NCI-H82 (cell line): Measurements from ENCODE around the gene ST8SIA2.
A peak's percentile ranks its signal among the peaks of the same experiment; 100 is the strongest.

ENCODE experiments used
- DNase-seq: peaks from one replicate; lab custom pipeline; 2025; lab: John Stamatoyannopoulos, UW

Gene ST8SIA2

GRCh38 chr15:92393071-92393979, at the start of gene ST8SIA2:
ST8SIA2 (plus strand) TSS chr15:92393881; CDS start chr15:92394065, 184 bp downstream.
- DNase-seq: peak; percentile 78

- DNase-seq: peak; percentile 96
Observed at GRCh38 chr15:92343924-92344643, 49.6 kb upstream of the ST8SIA2 start.

GRCh38 chr15:92346063-92346462, 47.6 kb upstream of the ST8SIA2 start:
- DNase-seq: no peak

GRCh38 chr15:92355307-92355706, 38.4 kb upstream of the ST8SIA2 start:
- no peak for DNase-seq

GRCh38 chr15:92361321-92362000, 32.2 kb upstream of the ST8SIA2 start:
- no peak for DNase-seq

- no peak for DNase-seq
Observed at GRCh38 chr15:92362001-92362350, 31.7 kb upstream of the ST8SIA2 start.

- no peak for DNase-seq
Observed at GRCh38 chr15:92365084-92365483, 28.6 kb upstream of the ST8SIA2 start.

GRCh38 chr15:92365906-92366305, 27.8 kb upstream of the ST8SIA2 start:
- DNase-seq: no peak

- no peak for DNase-seq
Observed at GRCh38 chr15:92366381-92366780, 27.3 kb upstream of the ST8SIA2 start.

- no peak for DNase-seq
Observed at GRCh38 chr15:92375057-92375456, 18.6 kb upstream of the ST8SIA2 start.

GRCh38 chr15:92376109-92376508, 17.6 kb upstream of the ST8SIA2 start:
- DNase-seq: no peak

GRCh38 chr15:92377083-92377789, 16.4 kb upstream of the ST8SIA2 start:
- DNase-seq: peak; percentile 34

- DNase-seq: peak; percentile 69
Observed at GRCh38 chr15:92383519-92384324, 10.0 kb upstream of the ST8SIA2 start.

- no peak for DNase-seq
Observed at GRCh38 chr15:92384381-92384780, 9.3 kb upstream of the ST8SIA2 start.

GRCh38 chr15:92385096-92385495, 8.6 kb upstream of the ST8SIA2 start:
- DNase-seq: no peak

GRCh38 chr15:92391640-92392039, 2.0 kb upstream of the ST8SIA2 start:
- DNase-seq: peak; percentile 81

- DNase-seq: peak; percentile 56
Observed at GRCh38 chr15:92392462-92392861, 1.2 kb upstream of the ST8SIA2 start.

- peak; percentile 57 for DNase-seq
Observed at GRCh38 chr15:92393980-92394308, 263 bp downstream of the ST8SIA2 start.

GRCh38 chr15:92394309-92395097, 822 bp downstream of the ST8SIA2 start:
- peak; percentile 36 for DNase-seq

- DNase-seq: no peak
Observed at GRCh38 chr15:92395098-92395635, 1.5 kb downstream of the ST8SIA2 start.
